HAP-1 (cell line): ENCODE results near the gene AGAP2.

ENCODE experiments used
- DNase-seq, 2 experiments: peaks; one replicate each; pipeline ENCODE4 v3.0.0-alpha.2; 2016 to 2020; ENCODE audit warnings: low spot score in 2 of 2
- H3K27me3 ChIP-seq: fragments of 250-450 bp; sonication (Bioruptor Pico); 2 replicates; pipeline ENCODE4 v1.5.1; 2020; ENCODE audit warnings: low read depth, mild to moderate bottlenecking, moderate library complexity
- H3K36me3 ChIP-seq: fragments of 250-450 bp; sonication (Bioruptor Pico); replicated peaks from 2 replicates; pipeline ENCODE4 v1.5.1; 2020; ENCODE audit warnings: mild to moderate bottlenecking
- H3K4me1 ChIP-seq: fragments of 250-450 bp; sonication (Bioruptor Pico); 2 replicates; pipeline ENCODE4 v1.5.1; 2020; ENCODE audit warnings: mild to moderate bottlenecking
- H3K4me3 ChIP-seq: fragments of 250-450 bp; sonication (Bioruptor Pico); 2 replicates; pipeline ENCODE4 v1.5.1; 2020; ENCODE audit warnings: mild to moderate bottlenecking, moderate library complexity
- H3K9me3 ChIP-seq: fragments of 250-450 bp; sonication (Bioruptor Pico); 2 replicates; pipeline ENCODE4 v1.5.1; 2020; ENCODE audit warnings: mild to moderate bottlenecking, moderate library complexity
- in situ Hi-C: fragments of 300-500 bp; cut with MboI; formaldehyde crosslinking; loops from 3 replicates; pipeline ENCODE4 v1.14.3; 2020; ENCODE audit warnings: low sequenced_read_pairs, inconsistent platforms, mixed read lengths

Gene AGAP2

GRCh38 chr12:57738661-57739237, at the start of gene AGAP2:
Gene AGAP2, minus strand, starts transcription at chr12:57738742. Its CDS starts 496 bp downstream, at chr12:57738246.
- peaks cover 10% of the 10 kb centered on the region for H3K27me3 ChIP-seq
- in situ Hi-C loops = no loop called here
- H3K4me1 ChIP-seq = 0 out of 2 replicates have a peak, but pooled peaks cover under 1% of the 10 kb centered on the region
- H3K4me3 ChIP-seq = no peak within 1 kb of the TSS
- H3K9me3 ChIP-seq = no peaks in the 10 kb centered on the region
- no peaks in the 10 kb centered on the region for H3K36me3 ChIP-seq
- DNase-seq = no peak

GRCh38 chr12:57783861-57784260, 45.3 kb upstream of the AGAP2 start:
- DNase-seq = no peak
- in situ Hi-C loops = no loop called here
- Histone ChIP-seq H3K9me3 (no peaks in the 10 kb centered on the region), H3K4me1 (no peaks in the 10 kb centered on the region; the same call in 1 of the 2 replicates), H3K36me3 (peaks cover 45% of the 10 kb centered on the region), H3K4me3 (peak overlapping the region; percentile 91), H3K27me3 (no peaks in the 10 kb centered on the region)

GRCh38 chr12:57783466-57783801, 44.9 kb upstream of the AGAP2 start:
- in situ Hi-C loops = no loop called here
- Histone ChIP-seq H3K9me3 (no peaks in the 10 kb centered on the region), H3K4me1 (no peaks in the 10 kb centered on the region; the same call in 1 of the 2 replicates), H3K27me3 (no peaks in the 10 kb centered on the region), H3K4me3 (peak overlapping the region; percentile 91), H3K36me3 (peaks cover 45% of the 10 kb centered on the region)
- no peak for DNase-seq

GRCh38 chr12:57782608-57783465, 44.3 kb upstream of the AGAP2 start, which contains the start of gene TSFM:
Gene TSFM, plus strand, starts transcription at chr12:57782787. Its CDS starts 15 bp downstream, at chr12:57782802.
- H3K4me1 ChIP-seq = no peaks in the 10 kb centered on the region; the same call in 1 of the 2 replicates
- peak; percentile 84 to 97 for DNase-seq
- H3K4me3 ChIP-seq = peak within 1 kb of the TSS; percentile 91
- no peaks in the 10 kb centered on the region for H3K27me3 ChIP-seq
- no peaks in the 10 kb centered on the region for H3K9me3 ChIP-seq
- H3K36me3 ChIP-seq = peaks cover 45% of the 10 kb centered on the region
- in situ Hi-C loops = no loop called here

- H3K9me3 ChIP-seq = no peaks in the 10 kb centered on the region
- peak overlapping the region; percentile 91 for H3K4me3 ChIP-seq
- H3K36me3 ChIP-seq = peaks cover 42% of the 10 kb centered on the region
- DNase-seq = no peak
- in situ Hi-C loops = no loop called here
- H3K27me3 ChIP-seq = no peaks in the 10 kb centered on the region
- no peaks in the 10 kb centered on the region; the same call in 1 of the 2 replicates for H3K4me1 ChIP-seq
Measured at GRCh38 chr12:57782243-57782607, 43.7 kb upstream of the AGAP2 start.

GRCh38 chr12:57781801-57782200, 43.3 kb upstream of the AGAP2 start:
- in situ Hi-C loops = no loop called here
- no peaks in the 10 kb centered on the region for H3K27me3 ChIP-seq
- H3K4me3 ChIP-seq = no peak overlapping the region
- no peaks in the 10 kb centered on the region; the same call in 1 of the 2 replicates for H3K4me1 ChIP-seq
- DNase-seq = no peak
- H3K9me3 ChIP-seq = no peaks in the 10 kb centered on the region
- H3K36me3 ChIP-seq = peaks cover 37% of the 10 kb centered on the region

- no peak overlapping the region for H3K4me3 ChIP-seq
- H3K4me1 ChIP-seq = no peaks in the 10 kb centered on the region; the same call in 1 of the 2 replicates
Measured at GRCh38 chr12:57781244-57781643, 42.7 kb upstream of the AGAP2 start.

GRCh38 chr12:57780284-57780897, 41.8 kb upstream of the AGAP2 start:
- no peak for DNase-seq
- peaks cover 23% of the 10 kb centered on the region for H3K36me3 ChIP-seq
- no peaks in the 10 kb centered on the region for H3K27me3 ChIP-seq
- no peaks in the 10 kb centered on the region for H3K9me3 ChIP-seq
- H3K4me3 ChIP-seq = no peak overlapping the region
- no peaks in the 10 kb centered on the region; the same call in 1 of the 2 replicates for H3K4me1 ChIP-seq
- in situ Hi-C loops = no loop called here

More at GRCh38 chr12:57781244-57781643, 42.7 kb upstream of the AGAP2 start:
- Histone ChIP-seq H3K27me3 (no peaks in the 10 kb centered on the region), H3K36me3 (peaks cover 32% of the 10 kb centered on the region), H3K9me3 (no peaks in the 10 kb centered on the region)
- no peak for DNase-seq
- in situ Hi-C loops = no loop called here

GRCh38 chr12:57779736-57780135, 41.2 kb upstream of the AGAP2 start:
- no peak for DNase-seq
- Histone ChIP-seq H3K9me3 (no peaks in the 10 kb centered on the region), H3K4me1 (no peaks in the 10 kb centered on the region; the same call in 1 of the 2 replicates), H3K36me3 (peaks cover 19% of the 10 kb centered on the region), H3K27me3 (no peaks in the 10 kb centered on the region), H3K4me3 (no peak overlapping the region)
- in situ Hi-C loops = no loop called here

- in situ Hi-C loops = no loop called here
- H3K4me1 ChIP-seq = no peaks in the 10 kb centered on the region; the same call in 1 of the 2 replicates
Measured at GRCh38 chr12:57777911-57778310, 39.4 kb upstream of the AGAP2 start.

GRCh38 chr12:57777367-57777766, 38.8 kb upstream of the AGAP2 start:
- no peak overlapping the region for H3K4me3 ChIP-seq
- no peaks in the 10 kb centered on the region; the same call in 1 of the 2 replicates for H3K4me1 ChIP-seq
- H3K36me3 ChIP-seq = peaks cover 6% of the 10 kb centered on the region; the same call in 1 of the 2 replicates
- DNase-seq = no peak
- in situ Hi-C loops = no loop called here
- H3K9me3 ChIP-seq = no peaks in the 10 kb centered on the region
- H3K27me3 ChIP-seq = no peaks in the 10 kb centered on the region

More at GRCh38 chr12:57777911-57778310, 39.4 kb upstream of the AGAP2 start:
- no peak overlapping the region for H3K4me3 ChIP-seq
- H3K27me3 ChIP-seq = no peaks in the 10 kb centered on the region
- no peak for DNase-seq
- H3K36me3 ChIP-seq = peaks cover 9% of the 10 kb centered on the region; the same call in 1 of the 2 replicates
- H3K9me3 ChIP-seq = no peaks in the 10 kb centered on the region

GRCh38 chr12:57776247-57776587, 37.7 kb upstream of the AGAP2 start:
- Histone ChIP-seq H3K36me3 (peaks cover 6% of the 10 kb centered on the region; the same call in 1 of the 2 replicates), H3K27me3 (no peaks in the 10 kb centered on the region), H3K4me3 (no peak overlapping the region), H3K9me3 (no peaks in the 10 kb centered on the region), H3K4me1 (0 out of 2 replicates have a peak, but pooled peaks cover under 1% of the 10 kb centered on the region)
- in situ Hi-C loops = no loop called here
- no peak for DNase-seq

- Histone ChIP-seq H3K4me1 (peaks cover 5% of the 10 kb centered on the region; the same call in 1 of the 2 replicates), H3K4me3 (no peak overlapping the region), H3K9me3 (no peaks in the 10 kb centered on the region), H3K36me3 (peaks cover 8% of the 10 kb centered on the region), H3K27me3 (no peaks in the 10 kb centered on the region)
- in situ Hi-C loops = no loop called here
- no peak for DNase-seq
Measured at GRCh38 chr12:57775563-57776246, 37.2 kb upstream of the AGAP2 start.
